Posterior cingulate gyrus (tissue), 11 donors: Measurements from ENCODE around the gene PDE4D.
"Not testable (repeated sequence)": the region's sequence is repeated elsewhere in the genome, so short reads cannot be mapped to it uniquely, and the experiment has no call there.

ENCODE experiments used
- DNase-seq, 10 donors: peaks; one replicate each; pipeline versions ENCODE4 v3.0.0 to v3.0.0-alpha.2; 2020 to 2021; ENCODE audit warnings: mixed read lengths in 3 of 10
- intact Hi-C: fragments of 100-400 bp; cut with DNase I; formaldehyde crosslinking; loops from one replicate; pipeline ENCODE4 v1.15.1; 2023

The PDE4D gene

GRCh38 chr5:59624898-59625297, 268.6 kb downstream of the PDE4D start:
- DNase-seq: no peak
- intact Hi-C loops: no loop called here

- no peak for DNase-seq
- intact Hi-C loops: no loop called here
These were observed 270.7 kb downstream of the PDE4D start for GRCh38 chr5:59622848-59623247.

GRCh38 chr5:59621477-59621876, 272.0 kb downstream of the PDE4D start:
- no peak for DNase-seq
- intact Hi-C loops: no loop called here

GRCh38 chr5:59620535-59621212, 272.9 kb downstream of the PDE4D start:
- intact Hi-C loops: no loop called here
- DNase-seq: no peak

GRCh38 chr5:59618644-59619043, 274.9 kb downstream of the PDE4D start:
- DNase-seq: no peak
- intact Hi-C loops: no loop called here

GRCh38 chr5:59617186-59617771, 276.2 kb downstream of the PDE4D start:
- peak in 2 of 10 donors; percentile 7 to 47 for DNase-seq
- intact Hi-C loops: no loop called here

GRCh38 chr5:59616413-59616812, 277.1 kb downstream of the PDE4D start:
- intact Hi-C loops: no loop called here
- no peak for DNase-seq

GRCh38 chr5:59615272-59615671, 278.3 kb downstream of the PDE4D start:
- DNase-seq: no peak
- intact Hi-C loops: no loop called here

- intact Hi-C loops: no loop called here
- DNase-seq: no peak
These were observed 283.8 kb downstream of the PDE4D start for GRCh38 chr5:59609501-59610265.

- no peak for DNase-seq
- intact Hi-C loops: no loop called here
These were observed 284.8 kb downstream of the PDE4D start for GRCh38 chr5:59608745-59609144.

- DNase-seq: no peak
- intact Hi-C loops: no loop called here
These were observed 286.3 kb downstream of the PDE4D start for GRCh38 chr5:59607138-59607765.

GRCh38 chr5:59605915-59606314, 287.6 kb downstream of the PDE4D start:
- no peak for DNase-seq
- intact Hi-C loops: no loop called here

GRCh38 chr5:59604111-59604510, 289.4 kb downstream of the PDE4D start:
- DNase-seq: no peak
- intact Hi-C loops: no loop called here

- intact Hi-C loops: no loop called here
- no peak for DNase-seq
These were observed 292.5 kb downstream of the PDE4D start for GRCh38 chr5:59600998-59601397.

- peak in 1 of 10 donors; percentile 37 for DNase-seq
- intact Hi-C loops: no loop called here
These were observed 293.4 kb downstream of the PDE4D start for GRCh38 chr5:59600153-59600552.

GRCh38 chr5:59599729-59600128, 293.8 kb downstream of the PDE4D start:
- intact Hi-C loops: no loop called here
- no peak for DNase-seq

- intact Hi-C loops: no loop called here
- no peak for DNase-seq
These were observed 295.0 kb downstream of the PDE4D start for GRCh38 chr5:59598547-59598874.

GRCh38 chr5:59597690-59598546, 295.6 kb downstream of the PDE4D start:
- no peak for DNase-seq
- intact Hi-C loops: no loop called here

- DNase-seq: no peak
- intact Hi-C loops: no loop called here
These were observed 296.8 kb downstream of the PDE4D start for GRCh38 chr5:59596586-59597350.

- intact Hi-C loops: not testable (repeated sequence)
- peak in 1 of 10 donors; percentile 35 for DNase-seq
These were observed 299.4 kb downstream of the PDE4D start for GRCh38 chr5:59594118-59594517.
